Omental fat pad (tissue), 4 donors: ENCODE data around the gene ARHGEF10L. TPM values are rescaled to one million over a fixed set of nuclear protein-coding genes. Genes with fewer than 3 reads are reported as not detected.

Experiments
- ATAC-seq: fragments of 150-250 bp; one replicate; pipeline ENCODE4 v1.9.1; 2016; ENCODE audit warnings: mild to moderate bottlenecking, moderate library complexity; ENCODE audit not compliant: low FRiP score
- DNase-seq: peaks from one replicate; pipeline ENCODE4 v3.0.0-alpha.2; 2019; ENCODE audit warnings: low spot score
- CTCF ChIP-seq, 3 donors: fragments of 450-650 bp; IDR thresholded peaks; one replicate each; pipeline ENCODE4 v1.5.1; 2016 to 2017; ENCODE audit warnings: antibody characterized with exemption in 3 of 3, mild to moderate bottlenecking in 3 of 3, moderate library complexity in 2 of 3
- total RNA-seq, 4 donors: library from RNA; depleted of rRNA; stranded (reverse); fragments of >200 nt; gene quantifications; one replicate each; pipeline ENCODE4 v1.1.0, GENCODE V29; 2016

ARHGEF10L gene
- total RNA-seq, 4 donors from 2014 or later, result 17.3 to 59.0 (median 39.9) TPM

- DNase-seq (no peak), ATAC-seq (no peak)
- no peak for TF ChIP-seq CTCF (IDR thresholded peaks at IDR 0.05)
Measured at GRCh38 chr1:17632106-17632505, 92.6 kb downstream of the ARHGEF10L start.

GRCh38 chr1:17632541-17633184, 93.2 kb downstream of the ARHGEF10L start:
- DNase-seq (no peak), ATAC-seq (no peak)
- no peak for TF ChIP-seq CTCF (IDR thresholded peaks at IDR 0.05)

GRCh38 chr1:17633654-17634053, 94.2 kb downstream of the ARHGEF10L start:
- ATAC-seq, result no peak
- no peak for DNase-seq
- TF ChIP-seq CTCF (IDR thresholded peaks at IDR 0.05), result no peak

- TF ChIP-seq CTCF (IDR thresholded peaks at IDR 0.05), result no peak
- ATAC-seq, result peak; percentile 13
- no peak for DNase-seq
Measured at GRCh38 chr1:17635276-17635675, 95.8 kb downstream of the ARHGEF10L start.

- no peak for ATAC-seq
- no peak for TF ChIP-seq CTCF (IDR thresholded peaks at IDR 0.05)
- no peak for DNase-seq
Measured at GRCh38 chr1:17635811-17636210, 96.3 kb downstream of the ARHGEF10L start.

- no peak for TF ChIP-seq CTCF (IDR thresholded peaks at IDR 0.05)
- ATAC-seq (no peak), DNase-seq (no peak)
Measured at GRCh38 chr1:17636612-17637011, 97.1 kb downstream of the ARHGEF10L start.

GRCh38 chr1:17637055-17637454, 97.6 kb downstream of the ARHGEF10L start:
- TF ChIP-seq CTCF (IDR thresholded peaks at IDR 0.05), result no peak

More at GRCh38 chr1:17637055-17637454, 97.6 kb downstream of the ARHGEF10L start:
- ATAC-seq (no peak), DNase-seq (no peak)
